HEK293 (cell line): Measurements from ENCODE around the gene PJA2.

Experiments
- CTCF ChIP-seq: fragments of 450-650 bp; formaldehyde crosslinking; IDR thresholded peaks from 2 replicates; pipeline ENCODE4 v1.5.1; 2016; ENCODE audit warnings: missing biosample characterization, missing genetic modification characterization
- HOXA7 ChIP-seq: sonication (generic); formaldehyde crosslinking; IDR thresholded peaks from 2 replicates; pipeline ENCODE4 v1.8.1; 2022; ENCODE audit warnings: missing genetic modification reagents, borderline replicate concordance
- ZFP41 ChIP-seq: fragments of 450-650 bp; formaldehyde crosslinking; IDR thresholded peaks from 2 replicates; pipeline ENCODE4 v1.5.1; 2016; ENCODE audit warnings: missing biosample characterization, missing genetic modification characterization, borderline replicate concordance
- ZNF155 ChIP-seq: fragments of 450-650 bp; formaldehyde crosslinking; IDR thresholded peaks from 2 replicates; pipeline ENCODE4 v1.5.1; 2016; ENCODE audit warnings: missing biosample characterization, missing genetic modification characterization
- ZNF274 ChIP-seq, 2 experiments: fragments of 200-500 bp in 1 of 2; fragments of 450-650 bp in 1 of 2; sonication (Bioruptor generic) in 1 of 2; formaldehyde crosslinking in 1 of 2; IDR thresholded peaks; 2 replicates each; pipeline versions ENCODE4 v1.5.1 to v1.6.1; 2014 to 2016; ENCODE audit warnings: borderline replicate concordance in 1 of 2, inconsistent platforms in 1 of 2, low read length in 1 of 2, missing biosample characterization in 1 of 2, missing genetic modification characterization in 1 of 2
- TF ChIP-seq, protein P1 (sequence below): fragments of 450-650 bp; formaldehyde crosslinking; conservative IDR thresholded peaks from 2 replicates; pipeline ENCODE4 v1.5.1; 2016; ENCODE audit warnings: low read depth, missing biosample characterization, missing genetic modification characterization

- TF ChIP-seq CTCF (tag by site-specific recombination) (no peak), ZNF274 (IDR thresholded peaks at IDR 0.05; ENCODE audit: low read length) (no peak), ZNF274 (tag by site-specific recombination; IDR thresholded peaks at IDR 0.05; ENCODE audit: borderline replicate concordance) (no peak), ZFP41 (tag by site-specific recombination) (no peak), ZNF155 (tag by site-specific recombination) (no peak), HOXA7 (CRISPR knock-in tag) (no peak)
- TF ChIP-seq, protein P1, sequence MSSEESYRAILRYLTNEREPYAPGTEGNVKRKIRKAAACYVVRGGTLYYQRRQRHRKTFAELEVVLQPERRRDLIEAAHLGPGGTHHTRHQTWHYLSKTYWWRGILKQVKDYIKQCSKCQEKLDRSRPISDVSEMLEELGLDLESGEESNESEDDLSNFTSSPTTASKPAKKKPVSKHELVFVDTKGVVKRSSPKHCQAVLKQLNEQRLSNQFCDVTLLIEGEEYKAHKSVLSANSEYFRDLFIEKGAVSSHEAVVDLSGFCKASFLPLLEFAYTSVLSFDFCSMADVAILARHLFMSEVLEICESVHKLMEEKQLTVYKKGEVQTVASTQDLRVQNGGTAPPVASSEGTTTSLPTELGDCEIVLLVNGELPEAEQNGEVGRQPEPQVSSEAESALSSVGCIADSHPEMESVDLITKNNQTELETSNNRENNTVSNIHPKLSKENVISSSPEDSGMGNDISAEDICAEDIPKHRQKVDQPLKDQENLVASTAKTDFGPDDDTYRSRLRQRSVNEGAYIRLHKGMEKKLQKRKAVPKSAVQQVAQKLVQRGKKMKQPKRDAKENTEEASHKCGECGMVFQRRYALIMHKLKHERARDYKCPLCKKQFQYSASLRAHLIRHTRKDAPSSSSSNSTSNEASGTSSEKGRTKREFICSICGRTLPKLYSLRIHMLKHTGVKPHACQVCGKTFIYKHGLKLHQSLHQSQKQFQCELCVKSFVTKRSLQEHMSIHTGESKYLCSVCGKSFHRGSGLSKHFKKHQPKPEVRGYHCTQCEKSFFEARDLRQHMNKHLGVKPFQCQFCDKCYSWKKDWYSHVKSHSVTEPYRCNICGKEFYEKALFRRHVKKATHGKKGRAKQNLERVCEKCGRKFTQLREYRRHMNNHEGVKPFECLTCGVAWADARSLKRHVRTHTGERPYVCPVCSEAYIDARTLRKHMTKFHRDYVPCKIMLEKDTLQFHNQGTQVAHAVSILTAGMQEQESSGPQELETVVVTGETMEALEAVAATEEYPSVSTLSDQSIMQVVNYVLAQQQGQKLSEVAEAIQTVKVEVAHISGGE (tag by site-specific recombination) = no peak
Observed at GRCh38 chr5:109351988-109352864, 57.5 kb downstream of the PJA2 start.
